ACHN (cell line): ENCODE data around the gene MYL6B.
"Not testable (repeated sequence)": the region's sequence is repeated elsewhere in the genome, so short reads cannot be mapped to it uniquely, and the experiment has no call there.

Experiments used
- DNase-seq: peaks from one replicate; pipeline ENCODE4 v3.0.0-alpha.2; 2015
- in situ Hi-C: cut with HindIII; loops from 2 replicates; pipeline ENCODE4 v1.10.0; 2017; ENCODE audit warnings: low sequenced_read_pairs, low pct_ligation_motif_present, low pct_unique_long_range_greater_than_20kb

MYL6B gene

GRCh38 chr12:56193025-56193578 lies 40.7 kb downstream of the MYL6B start:
- in situ Hi-C loops = no loop called here
- peak; percentile 96 for DNase-seq

GRCh38 chr12:56196818-56197550 lies 44.6 kb downstream of the MYL6B start:
- peak; percentile 23 for DNase-seq

GRCh38 chr12:56197921-56198635 lies 45.7 kb downstream of the MYL6B start:
- no peak for DNase-seq
- in situ Hi-C loops = no loop called here

More at GRCh38 chr12:56196818-56197550, 44.6 kb downstream of the MYL6B start:
- in situ Hi-C loops = not testable (repeated sequence)

GRCh38 chr12:56198836-56199235 lies 46.4 kb downstream of the MYL6B start:
- DNase-seq = no peak
- in situ Hi-C loops = no loop called here

GRCh38 chr12:56202366-56202765 lies 50.0 kb downstream of the MYL6B start:
- DNase-seq = no peak
- in situ Hi-C loops = no loop called here

- in situ Hi-C loops = no loop called here
- no peak for DNase-seq
These were observed 50.5 kb downstream of the MYL6B start for GRCh38 chr12:56202838-56203237.

GRCh38 chr12:56204275-56204674 lies 51.9 kb downstream of the MYL6B start:
- no peak for DNase-seq
- in situ Hi-C loops = no loop called here

GRCh38 chr12:56205445-56205844 lies 53.1 kb downstream of the MYL6B start:
- no peak for DNase-seq
- in situ Hi-C loops = no loop called here

- peak; percentile 79 for DNase-seq
- in situ Hi-C loops = no loop called here
These were observed 54.2 kb downstream of the MYL6B start for GRCh38 chr12:56206452-56207166.
